CMK (cell line): ENCODE data around the gene SEMA4F.

Experiments
- DNase-seq: peaks from one replicate; pipeline ENCODE4 v3.0.0-alpha.2; 2010; ENCODE audit warnings: low read depth

Gene SEMA4F

DNA sequence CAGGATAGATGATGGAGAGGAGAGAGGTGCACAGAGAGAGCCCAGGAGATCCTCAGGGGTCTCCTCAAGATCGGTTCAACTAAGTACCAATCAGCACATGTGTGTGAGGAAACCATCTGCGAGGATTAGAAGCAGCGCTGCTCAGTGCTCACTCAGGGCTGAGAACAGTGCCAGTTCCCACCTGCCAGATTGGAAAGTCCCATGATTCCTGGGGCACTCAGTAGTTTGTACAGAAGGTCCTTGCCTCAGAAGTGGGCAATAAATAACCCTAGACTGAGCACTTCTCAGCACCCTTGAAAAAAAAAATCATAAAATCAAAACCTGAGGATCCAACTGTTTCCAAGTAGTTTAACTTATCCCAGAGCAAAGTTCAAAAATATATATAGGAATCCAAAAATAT lies 53.8 kb downstream of the SEMA4F start:
- DNase-seq: no peak

DNA sequence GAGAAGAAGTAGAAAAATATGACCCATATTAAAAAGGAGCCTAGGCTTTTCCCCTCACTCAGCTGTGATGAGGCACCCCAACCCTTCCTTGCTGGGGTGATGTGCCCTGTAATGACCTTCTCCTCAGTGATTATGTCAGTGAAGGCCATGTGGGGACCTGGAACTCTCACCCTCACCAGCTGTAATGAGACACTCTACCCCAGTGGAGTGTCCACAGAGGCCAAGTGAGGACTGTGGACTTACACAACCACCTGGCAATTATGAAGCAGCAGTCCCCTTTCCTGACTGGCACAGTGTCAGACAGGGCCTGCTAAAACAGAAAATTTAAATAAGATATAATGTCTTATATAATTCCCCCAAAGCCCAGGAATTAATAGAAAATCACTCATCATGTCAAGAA lies 54.2 kb downstream of the SEMA4F start:
- DNase-seq: no peak

DNA sequence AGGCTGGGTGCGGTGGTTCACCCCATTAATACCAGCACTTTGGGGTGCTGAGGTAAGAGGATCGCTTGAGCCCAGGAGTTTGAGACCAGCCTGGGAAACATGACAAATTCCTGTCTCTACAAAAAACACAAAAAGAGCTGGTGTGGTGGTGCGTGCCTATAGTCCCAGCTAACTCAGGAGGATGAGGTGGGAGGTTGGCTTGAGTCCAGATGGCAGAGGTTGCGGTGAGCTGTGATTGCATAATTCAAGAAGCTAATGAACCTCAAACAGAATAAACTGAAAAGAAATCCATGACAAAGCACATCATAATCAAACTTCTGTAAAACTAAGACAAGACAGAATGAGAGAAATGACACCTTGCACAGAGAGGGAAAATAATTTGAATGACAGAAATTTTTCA lies 54.8 kb downstream of the SEMA4F start:
- no peak for DNase-seq

DNA sequence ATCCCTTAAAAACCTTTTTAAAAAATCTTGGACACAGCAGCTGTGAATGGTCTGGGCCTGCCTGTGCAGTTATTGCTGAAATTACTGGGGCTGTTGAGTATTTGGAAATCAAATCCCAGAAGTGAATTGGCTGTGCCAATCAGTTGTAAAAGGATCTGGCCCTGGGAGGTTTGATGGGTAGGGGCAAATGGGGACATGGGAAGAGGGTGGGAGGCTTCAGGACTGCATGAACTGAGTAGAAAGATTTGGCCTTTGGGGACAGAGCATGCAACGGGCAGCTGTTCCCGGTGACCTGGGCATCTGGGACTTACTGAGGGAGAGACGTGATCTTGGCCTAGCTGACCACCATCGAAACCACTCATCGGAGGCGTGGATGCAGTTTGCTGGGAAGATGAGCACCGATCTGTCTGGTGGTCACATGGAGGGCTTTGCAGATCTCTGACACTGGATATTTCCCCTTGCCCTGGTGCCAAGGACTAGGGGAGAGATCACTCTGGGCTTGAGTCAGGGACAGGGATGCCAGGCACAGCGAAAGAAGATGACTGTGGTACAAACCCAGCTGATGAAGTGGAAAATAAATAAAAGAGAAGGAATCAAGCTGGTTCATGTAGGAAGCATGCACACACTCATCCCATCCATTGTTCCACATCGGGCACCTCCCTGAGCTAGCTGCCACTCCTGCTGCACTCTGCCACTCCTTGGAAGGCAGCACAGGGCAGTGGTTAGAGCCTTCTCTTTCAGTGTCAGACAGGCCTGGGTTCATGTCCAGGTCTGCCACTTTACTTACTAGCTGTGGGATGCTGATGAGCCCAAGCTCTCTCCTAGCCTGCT lies 58.4 kb downstream of the SEMA4F start:
- no peak for DNase-seq

DNA sequence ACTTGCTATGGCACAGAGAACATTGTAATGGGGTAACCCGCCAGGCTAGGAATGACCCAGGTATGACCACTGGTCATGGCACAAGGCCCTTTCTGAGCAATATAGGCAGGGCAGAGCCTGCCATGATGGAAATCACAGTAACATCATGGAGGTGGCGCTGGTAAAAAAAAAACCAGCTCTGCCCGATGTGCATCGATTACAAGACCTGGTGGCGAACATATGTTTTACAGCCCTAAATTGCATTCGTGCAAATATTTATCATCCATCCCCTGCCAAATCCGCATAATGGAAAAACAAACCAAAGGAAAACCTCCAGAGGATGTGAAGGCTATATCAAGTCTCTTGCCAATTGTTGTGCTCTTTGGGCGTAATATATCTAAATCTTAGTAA lies 60.6 kb downstream of the SEMA4F start:
- DNase-seq: no peak

DNA sequence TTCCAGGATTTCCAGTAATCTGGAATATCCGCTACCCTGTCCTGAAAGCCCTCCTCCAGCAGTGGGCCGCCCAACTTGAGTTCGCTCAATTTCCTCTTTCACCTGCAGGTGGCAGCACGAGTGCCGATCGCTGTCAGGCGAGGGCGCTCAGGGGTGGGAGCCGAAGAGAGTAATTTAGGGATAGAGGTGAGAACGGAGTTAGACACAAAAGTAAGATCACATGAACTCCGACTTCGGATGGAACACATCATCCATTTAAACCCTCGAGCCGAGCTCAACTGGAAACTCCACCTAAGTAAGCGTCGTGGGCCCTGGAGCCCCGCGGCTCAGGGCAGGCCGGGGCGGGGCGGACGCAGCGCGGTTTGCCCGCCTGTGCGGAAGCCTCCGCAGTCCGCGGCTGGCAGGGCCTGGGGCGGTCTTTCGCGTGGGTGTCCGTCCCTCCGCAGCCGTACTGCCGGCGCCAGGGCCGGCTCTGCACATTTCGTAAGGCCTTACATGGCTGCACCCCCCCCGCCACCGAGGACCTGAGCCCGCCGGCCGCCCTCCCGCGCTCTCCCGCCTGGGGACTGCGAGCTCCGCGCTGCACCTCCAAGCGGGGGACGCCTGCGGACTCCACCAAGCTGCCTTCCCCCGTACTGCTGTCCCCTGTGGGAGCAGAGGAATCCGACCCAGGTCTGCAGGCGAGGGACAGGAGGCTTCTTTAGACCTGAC lies 61.2 kb downstream of the SEMA4F start:
- DNase-seq: peak; percentile 56

DNA sequence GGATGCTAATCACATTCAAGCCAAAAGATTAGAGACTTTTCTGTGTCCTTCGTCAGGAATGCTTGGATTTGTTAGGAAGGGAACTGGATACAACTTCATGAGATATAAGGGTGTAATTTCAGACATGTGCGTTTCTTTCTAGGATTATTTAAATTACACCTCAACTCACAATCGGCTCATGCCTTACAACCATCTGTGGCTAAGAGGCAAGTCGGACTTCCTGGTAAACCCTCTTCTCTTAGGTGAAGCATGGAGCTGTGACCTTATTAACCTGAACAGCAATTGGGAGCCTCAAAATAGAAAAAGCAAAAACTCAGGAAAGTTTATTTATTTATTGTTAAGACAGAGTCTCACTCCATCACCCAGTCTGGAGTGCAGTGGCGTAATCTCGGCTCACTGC lies 61.8 kb downstream of the SEMA4F start:
- DNase-seq: no peak

DNA sequence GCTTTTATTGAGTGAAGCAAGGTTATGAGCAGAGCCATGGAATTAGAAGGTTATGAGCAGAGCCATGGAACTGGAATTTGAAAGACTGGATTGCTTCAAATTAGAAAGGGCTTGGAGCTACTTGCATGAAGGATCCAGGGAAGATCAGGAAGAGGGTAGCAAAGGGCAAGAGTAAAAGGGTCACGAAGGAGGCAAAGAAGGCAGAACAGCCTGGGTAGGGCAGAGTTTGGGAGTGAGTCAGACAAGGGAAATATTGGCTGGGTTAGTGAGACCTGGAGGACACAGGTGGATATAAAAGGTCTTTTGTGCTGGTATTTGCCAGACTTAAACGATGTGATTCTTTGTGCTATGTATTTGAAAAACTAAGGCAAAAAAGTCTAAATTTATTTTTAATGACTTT lies 65.0 kb downstream of the SEMA4F start:
- no peak for DNase-seq

DNA sequence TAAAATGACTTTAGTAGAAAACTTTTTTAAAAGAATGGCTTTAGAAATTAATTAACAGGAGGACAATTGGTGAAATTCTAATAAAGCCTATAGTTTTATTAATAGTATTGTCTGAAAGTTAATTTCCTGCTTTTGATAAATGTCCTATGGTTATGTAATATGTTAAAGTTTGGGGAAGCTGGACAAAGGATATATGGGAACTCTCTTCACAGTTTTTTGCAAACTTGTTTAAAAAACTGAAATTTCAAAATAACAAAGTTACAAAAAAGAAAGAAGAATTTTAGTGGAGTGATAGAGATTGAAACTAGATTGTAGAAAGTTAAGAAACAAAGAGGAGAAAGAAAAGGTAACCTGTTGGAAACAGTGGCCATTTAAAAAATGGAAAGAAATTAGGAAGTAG lies 67.3 kb downstream of the SEMA4F start:
- no peak for DNase-seq

DNA sequence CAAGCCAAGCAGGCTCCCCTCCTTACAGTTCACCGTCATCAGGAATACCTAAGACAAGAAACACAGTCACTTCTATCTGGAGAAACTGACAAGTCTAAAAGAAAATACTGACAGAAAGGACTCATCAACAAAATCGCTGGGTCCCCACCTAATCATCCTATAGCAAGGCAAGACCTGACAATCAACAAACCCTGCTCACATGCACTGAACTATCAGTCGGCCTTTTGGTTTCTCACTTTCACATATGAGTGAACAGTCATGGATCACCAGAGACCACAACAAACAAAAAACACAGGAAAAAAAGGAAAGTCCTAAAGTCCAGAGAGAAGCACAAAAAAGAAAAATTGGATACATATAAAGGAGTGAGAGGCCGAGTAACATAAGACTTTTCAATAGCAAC lies 70.4 kb downstream of the SEMA4F start:
- DNase-seq: no peak

DNA sequence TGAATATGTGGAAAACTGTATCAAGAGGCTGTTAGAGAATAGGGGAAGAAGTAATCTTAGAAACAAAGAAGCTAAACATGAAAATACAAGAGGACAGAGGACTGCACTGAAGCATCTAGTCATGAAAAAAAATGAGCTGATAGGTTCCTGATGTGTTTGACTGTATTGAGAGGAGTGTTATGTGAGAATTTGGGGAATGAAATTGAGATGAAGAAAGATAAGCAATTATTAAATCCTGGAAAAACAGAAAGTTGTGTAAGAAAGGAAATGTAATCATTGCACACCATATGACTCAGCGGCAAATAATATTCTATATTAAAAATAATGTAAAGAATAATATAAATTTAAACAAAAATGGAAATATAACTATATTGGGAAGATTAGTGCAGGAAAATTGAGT lies 71.2 kb downstream of the SEMA4F start:
- no peak for DNase-seq

DNA sequence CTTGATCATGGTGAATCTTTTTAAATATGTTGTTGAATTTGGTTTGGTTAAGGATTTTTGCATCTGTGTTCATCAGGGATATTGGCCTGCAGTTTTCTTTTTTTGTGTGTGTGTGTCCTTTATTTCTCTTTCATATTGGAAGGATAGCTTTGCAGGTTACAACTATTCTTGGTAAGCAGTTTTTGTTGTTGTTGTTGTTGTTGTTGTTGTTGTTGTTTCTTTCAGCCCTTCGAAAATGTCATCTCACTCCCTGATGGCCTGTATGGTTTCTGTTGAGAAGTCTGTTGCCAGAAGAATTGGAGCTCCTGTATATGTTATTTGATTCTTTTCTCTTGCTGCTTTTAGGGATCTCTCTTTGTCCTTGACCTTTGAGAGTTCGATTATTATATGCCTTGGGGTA lies 74.8 kb downstream of the SEMA4F start:
- no peak for DNase-seq

DNA sequence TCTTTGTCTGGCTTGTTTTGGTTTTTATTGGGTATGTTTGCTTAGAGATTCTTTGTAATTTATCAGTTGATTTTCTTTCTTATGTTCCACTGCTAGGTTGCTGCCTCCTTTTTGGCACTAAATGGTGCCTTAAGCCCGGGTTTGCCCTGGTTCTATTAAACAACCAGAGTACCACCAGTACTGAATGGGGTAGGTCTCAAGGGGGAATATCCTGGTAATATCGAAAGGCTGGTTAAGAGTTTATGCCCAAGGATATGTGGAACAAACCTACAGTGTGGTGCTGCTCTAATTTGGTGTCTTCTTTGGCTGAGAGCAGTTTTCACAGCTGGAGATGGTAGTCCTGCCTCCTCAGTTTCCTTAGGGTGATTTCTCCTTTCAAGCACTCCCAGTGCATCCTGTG lies 76.5 kb downstream of the SEMA4F start:
- no peak for DNase-seq
